NCI-H82 (cell line): ENCODE measurements around the gene ARMC2.
"Not testable (repeated sequence)": the region's sequence is repeated elsewhere in the genome, so short reads cannot be mapped to it uniquely, and the experiment has no call there.

Source experiments
- DNase-seq: peaks from one replicate; lab custom pipeline; 2025; lab: John Stamatoyannopoulos, UW

Gene ARMC2

GRCh38 chr6:108870357-108870756, 22.1 kb downstream of the ARMC2 start:
- no peak for DNase-seq

GRCh38 chr6:108872141-108872557, 23.9 kb downstream of the ARMC2 start:
- no peak for DNase-seq

GRCh38 chr6:108872575-108872974, 24.4 kb downstream of the ARMC2 start:
- DNase-seq: no peak

GRCh38 chr6:108873251-108873650, 25.0 kb downstream of the ARMC2 start:
- DNase-seq: no peak

GRCh38 chr6:108873971-108874370, 25.7 kb downstream of the ARMC2 start:
- no peak for DNase-seq

- DNase-seq: no peak
Observed at GRCh38 chr6:108874470-108875160, 26.4 kb downstream of the ARMC2 start.

- no peak for DNase-seq
Observed at GRCh38 chr6:108875161-108875555, 26.9 kb downstream of the ARMC2 start.

- DNase-seq: no peak
Observed at GRCh38 chr6:108877046-108877751, 29.0 kb downstream of the ARMC2 start.

DNA sequence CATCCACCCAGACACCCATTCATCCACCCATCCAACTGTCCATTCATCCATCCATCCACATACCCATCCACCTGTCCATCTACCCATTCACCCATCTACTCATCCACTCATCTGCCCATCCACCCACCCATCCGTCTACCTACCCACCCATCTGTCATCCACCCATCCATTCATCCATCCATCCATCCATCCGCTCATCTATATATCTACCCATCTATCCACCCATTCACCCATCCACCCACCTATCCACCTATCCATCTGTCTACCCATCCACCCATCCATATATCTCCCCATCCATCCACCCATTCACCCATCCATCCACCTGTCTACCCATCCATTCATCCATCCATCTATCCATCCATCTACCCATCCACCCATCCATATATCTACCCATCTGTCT, 30.7 kb downstream of the ARMC2 start:
- no peak for DNase-seq

DNA sequence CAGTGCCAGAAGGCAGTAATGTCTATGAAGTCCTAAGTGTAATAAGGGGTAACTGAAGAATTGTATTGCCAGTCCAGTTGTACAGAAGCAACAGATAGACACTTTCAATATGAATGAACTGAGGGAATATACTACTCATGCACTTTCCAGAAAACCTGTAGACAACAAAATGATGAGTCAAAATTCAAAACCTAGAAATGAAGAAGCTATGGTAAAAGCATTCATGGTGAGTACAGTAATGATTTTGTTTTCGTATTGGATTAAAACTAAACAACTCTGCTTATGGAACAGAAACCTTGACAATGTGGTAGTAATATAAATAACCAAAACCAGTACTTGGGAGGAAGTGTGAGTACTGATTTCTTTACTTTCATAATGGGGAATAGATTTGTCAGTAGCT, 35.0 kb downstream of the ARMC2 start:
- DNase-seq: no peak

GRCh38 chr6:108884211-108885059, 36.2 kb downstream of the ARMC2 start:
- DNase-seq: no peak

- DNase-seq: no peak
Observed at GRCh38 chr6:108888052-108888451, 39.8 kb downstream of the ARMC2 start.

- no peak for DNase-seq
Observed at GRCh38 chr6:108888745-108889144, 40.5 kb downstream of the ARMC2 start.

- not testable (repeated sequence) for DNase-seq
Observed at GRCh38 chr6:108890898-108891297, 42.7 kb downstream of the ARMC2 start.

- no peak for DNase-seq
Observed at GRCh38 chr6:108895571-108895970, 47.3 kb downstream of the ARMC2 start.

DNA sequence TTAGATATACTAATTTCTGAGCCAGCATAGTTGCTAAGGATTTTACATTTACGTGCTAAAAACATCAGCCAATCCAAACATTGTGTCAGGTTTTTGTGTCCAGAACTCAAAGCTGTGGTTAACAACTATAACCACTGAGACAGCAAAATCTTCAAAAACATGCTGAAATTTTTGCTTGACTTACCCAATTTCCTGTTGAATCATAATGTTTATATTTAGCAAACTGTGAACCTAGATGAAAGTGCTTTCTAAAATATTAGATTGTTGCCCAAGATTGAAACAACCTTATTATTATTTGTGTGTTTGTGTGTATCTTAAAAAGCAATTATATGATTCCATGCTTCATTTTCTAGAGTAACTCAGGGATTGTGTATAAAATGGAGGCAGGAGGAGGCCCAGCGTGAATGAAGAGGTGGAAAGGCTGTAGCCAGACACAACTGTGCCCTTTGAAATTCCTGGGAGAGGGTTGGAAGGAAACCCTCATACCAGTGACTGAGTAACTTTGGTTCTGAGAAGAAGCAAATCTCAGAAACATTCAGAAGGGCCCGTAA, 48.0 kb downstream of the ARMC2 start:
- DNase-seq: no peak

GRCh38 chr6:108897371-108897770, 49.1 kb downstream of the ARMC2 start:
- DNase-seq: no peak

DNA sequence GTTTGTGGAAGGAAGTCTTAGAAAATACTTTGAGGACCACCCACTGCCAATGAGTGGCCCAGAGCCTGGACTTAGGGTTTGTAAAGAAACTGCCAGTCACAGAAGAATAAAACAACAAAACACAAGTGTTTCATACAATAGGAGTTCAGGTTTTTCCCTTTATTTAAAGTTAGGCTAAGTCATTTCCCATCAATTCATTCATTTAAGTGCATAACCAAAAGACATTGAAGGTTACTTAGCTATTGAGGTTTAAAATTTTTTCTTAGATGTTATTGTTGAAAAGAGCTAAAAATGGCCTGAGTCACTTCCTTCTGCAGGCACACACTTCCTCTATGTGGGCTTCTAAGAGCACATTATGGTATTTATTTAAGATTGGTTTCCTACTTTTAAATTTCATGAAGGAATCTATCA, 54.2 kb downstream of the ARMC2 start:
- DNase-seq: no peak

GRCh38 chr6:108903796-108904195, 55.6 kb downstream of the ARMC2 start:
- no peak for DNase-seq

- DNase-seq: no peak
Observed at GRCh38 chr6:108904741-108905140, 56.5 kb downstream of the ARMC2 start.

- peak; percentile 73 for DNase-seq
Observed at GRCh38 chr6:108914235-108915022, 66.2 kb downstream of the ARMC2 start.

DNA sequence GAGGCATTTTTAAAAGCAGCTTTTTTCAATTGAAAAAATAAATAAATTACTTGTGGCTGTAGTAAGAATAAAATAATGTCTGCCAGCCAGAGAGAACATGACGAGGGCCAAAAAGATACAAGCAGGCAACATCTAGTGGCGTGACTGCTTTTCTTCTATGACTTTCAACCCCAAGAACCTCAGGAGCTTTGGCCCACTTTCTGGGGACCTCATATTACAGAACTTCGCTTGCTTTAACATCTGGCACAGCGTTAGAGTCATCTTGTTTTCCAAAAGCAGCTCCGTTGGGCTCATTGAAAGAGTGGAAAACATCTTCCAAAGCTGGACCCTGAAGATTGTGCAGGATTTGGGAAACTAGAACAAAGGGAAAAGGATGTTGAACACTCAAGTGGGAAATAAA, 67.0 kb downstream of the ARMC2 start:
- no peak for DNase-seq
